Body of pancreas (tissue), 4 donors: Measurements from ENCODE around the gene IGF1R.

ENCODE experiments used
- POLR2A ChIP-seq, 3 donors: fragments of 450-650 bp; IDR thresholded peaks; one replicate each; pipeline ENCODE4 v1.6.1; 2016; ENCODE audit warnings: antibody characterized with exemption in 3 of 3, mild to moderate bottlenecking in 2 of 3
- TF ChIP-seq, protein P1 (sequence below), 7 experiments: fragments of 450-650 bp in 4 of 7; fragments of 200-600 bp in 3 of 7; sonication (generic) in 3 of 7; IDR thresholded peaks; one replicate each; pipeline ENCODE4 v1.5.1; 2016 to 2019; ENCODE audit warnings: antibody characterized with exemption in 7 of 7

DNA sequence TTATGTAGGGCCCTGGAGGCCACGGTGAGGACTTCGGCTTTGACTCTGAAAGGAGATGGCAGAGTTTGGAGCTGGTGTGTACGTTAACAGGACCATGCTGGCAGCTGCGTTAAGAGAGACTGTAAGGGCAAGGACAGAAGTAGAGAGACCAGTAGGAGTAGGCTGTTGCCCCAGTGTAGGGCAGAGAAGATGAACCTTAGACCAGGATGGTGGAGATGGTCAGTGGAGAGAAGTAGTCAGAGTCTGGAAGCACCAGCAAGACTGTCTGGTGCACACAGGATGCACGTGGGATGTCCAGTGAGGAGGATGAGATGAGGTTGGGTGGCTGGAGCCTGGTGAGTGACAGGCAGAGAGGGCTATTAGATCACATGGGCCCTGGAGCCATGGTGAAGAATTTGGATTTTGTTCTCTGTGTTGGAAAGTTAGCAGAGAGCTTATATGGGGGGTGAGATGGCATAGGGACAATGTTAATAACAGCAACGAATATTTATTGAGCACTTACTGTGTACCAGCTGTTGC, 150.1 kb downstream of the IGF1R start:
- TF ChIP-seq, protein P1, sequence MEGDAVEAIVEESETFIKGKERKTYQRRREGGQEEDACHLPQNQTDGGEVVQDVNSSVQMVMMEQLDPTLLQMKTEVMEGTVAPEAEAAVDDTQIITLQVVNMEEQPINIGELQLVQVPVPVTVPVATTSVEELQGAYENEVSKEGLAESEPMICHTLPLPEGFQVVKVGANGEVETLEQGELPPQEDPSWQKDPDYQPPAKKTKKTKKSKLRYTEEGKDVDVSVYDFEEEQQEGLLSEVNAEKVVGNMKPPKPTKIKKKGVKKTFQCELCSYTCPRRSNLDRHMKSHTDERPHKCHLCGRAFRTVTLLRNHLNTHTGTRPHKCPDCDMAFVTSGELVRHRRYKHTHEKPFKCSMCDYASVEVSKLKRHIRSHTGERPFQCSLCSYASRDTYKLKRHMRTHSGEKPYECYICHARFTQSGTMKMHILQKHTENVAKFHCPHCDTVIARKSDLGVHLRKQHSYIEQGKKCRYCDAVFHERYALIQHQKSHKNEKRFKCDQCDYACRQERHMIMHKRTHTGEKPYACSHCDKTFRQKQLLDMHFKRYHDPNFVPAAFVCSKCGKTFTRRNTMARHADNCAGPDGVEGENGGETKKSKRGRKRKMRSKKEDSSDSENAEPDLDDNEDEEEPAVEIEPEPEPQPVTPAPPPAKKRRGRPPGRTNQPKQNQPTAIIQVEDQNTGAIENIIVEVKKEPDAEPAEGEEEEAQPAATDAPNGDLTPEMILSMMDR (IDR thresholded peaks at IDR 0.05): no peak
- TF ChIP-seq POLR2A (IDR thresholded peaks at IDR 0.05): no peak
